ENCODE data around the gene WDR82. TPM values are rescaled to one million over a fixed set of nuclear protein-coding genes. Genes with fewer than 3 reads are reported as not detected.

The WDR82 gene
- total and polyA plus RNA-seq, 10 of the 15 experiments (the other 5 are each of a cell fraction or from before 2014, with no cell fraction given): 10.1 to 82.4 (median 48.7) TPM

DNA sequence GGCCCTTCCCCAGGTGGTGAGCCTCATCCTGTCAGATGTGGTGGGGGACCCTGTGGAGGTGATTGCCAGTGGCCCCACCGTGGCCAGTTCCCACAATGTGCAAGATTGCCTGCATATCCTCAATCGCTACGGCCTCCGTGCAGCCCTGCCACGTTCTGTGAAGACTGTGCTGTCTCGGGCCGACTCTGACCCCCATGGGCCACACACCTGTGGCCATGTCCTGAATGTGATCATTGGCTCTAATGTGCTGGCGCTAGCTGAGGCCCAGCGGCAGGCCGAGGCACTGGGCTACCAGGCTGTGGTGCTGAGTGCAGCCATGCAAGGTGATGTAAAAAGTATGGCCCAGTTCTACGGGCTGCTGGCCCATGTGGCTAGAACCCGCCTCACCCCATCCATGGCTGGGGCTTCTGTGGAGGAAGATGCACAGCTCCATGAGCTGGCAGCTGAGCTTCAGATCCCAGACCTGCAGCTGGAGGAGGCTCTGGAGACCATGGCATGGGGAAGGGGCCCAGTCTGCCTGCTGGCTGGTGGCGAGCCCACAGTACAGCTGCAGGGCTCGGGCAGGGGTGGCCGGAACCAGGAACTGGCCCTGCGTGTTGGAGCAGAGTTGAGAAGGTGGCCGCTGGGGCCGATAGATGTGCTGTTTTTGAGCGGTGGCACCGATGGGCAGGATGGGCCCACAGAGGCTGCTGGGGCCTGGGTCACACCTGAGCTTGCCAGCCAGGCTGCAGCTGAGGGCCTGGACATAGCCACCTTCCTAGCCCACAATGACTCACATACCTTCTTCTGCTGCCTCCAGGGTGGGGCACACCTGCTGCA is 14.0 kb upstream of the WDR82 start:
- no peak overlapping the region for H3K9ac ChIP-seq (ENCODE audit: control insufficient read depth, insufficient read depth, low read length)
- H3K36me3 ChIP-seq (ENCODE audit: control insufficient read depth in 2 of 2, insufficient read depth in 2 of 2, low read length in 1 of 2): peaks cover 3 to 6% of the 10 kb centered on the region in 2 experiments; a peak in 3 of 4 replicates
- in situ Hi-C loops (cut with MboI) (loop anchor here (5.0 kb wide), 1 partner anchor 50 kb away; no protein-coding TSS in a partner anchor), intact Hi-C loops (cut with micrococcal nuclease; ENCODE audit: unreplicated experiment) (loop anchor here (5.0 kb wide), 1 partner anchor 155 kb away; the partner anchor contains the start of gene SEMA3G)
- 90% methylated on average over 20 of the region's 20 CpGs for WGBS (ENCODE audit: insufficient coverage, insufficient replicate concordance, low lambda C conversion rate, missing lambda C conversion rate)
- no peaks in the 10 kb centered on the region for H4K20me1 ChIP-seq (ENCODE audit: control insufficient read depth, insufficient read depth)
- no peaks in the 10 kb centered on the region for H3K9me3 ChIP-seq (replicated peaks; ENCODE audit: control insufficient read depth, insufficient read depth, low read length)
- no peak overlapping the region for H3K4me2 ChIP-seq (ENCODE audit: control insufficient read depth, insufficient read depth)
- H2AFZ ChIP-seq (ENCODE audit: control insufficient read depth, low read depth, low read length): no peak overlapping the region
- CTCF ChIA-PET: interaction anchor here (0.8 to 19.0 kb wide), 14 partner anchors 8 to 288 kb away, joined by 3 to 451 read pairs (median 4); no protein-coding TSS in a partner anchor
- no peaks in the 10 kb centered on the region for H3K27me3 ChIP-seq (replicated peaks in 1 of 2; ENCODE audit: control insufficient read depth in 2 of 2, insufficient read depth in 2 of 2, low read length in 1 of 2)
- TF ChIP-seq PAX8 (IDR thresholded peaks at IDR 0.05) (no peak), POLR2A (IDR thresholded peaks at IDR 0.05; ENCODE audit: low read depth, low read length) (0 out of 2 replicates have a peak, but pooled peaks have one; percentile 2)
- TF ChIP-seq, protein P1, sequence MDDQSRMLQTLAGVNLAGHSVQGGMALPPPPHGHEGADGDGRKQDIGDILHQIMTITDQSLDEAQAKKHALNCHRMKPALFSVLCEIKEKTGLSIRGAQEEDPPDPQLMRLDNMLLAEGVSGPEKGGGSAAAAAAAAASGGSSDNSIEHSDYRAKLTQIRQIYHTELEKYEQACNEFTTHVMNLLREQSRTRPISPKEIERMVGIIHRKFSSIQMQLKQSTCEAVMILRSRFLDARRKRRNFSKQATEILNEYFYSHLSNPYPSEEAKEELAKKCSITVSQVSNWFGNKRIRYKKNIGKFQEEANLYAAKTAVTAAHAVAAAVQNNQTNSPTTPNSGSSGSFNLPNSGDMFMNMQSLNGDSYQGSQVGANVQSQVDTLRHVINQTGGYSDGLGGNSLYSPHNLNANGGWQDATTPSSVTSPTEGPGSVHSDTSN (IDR thresholded peaks at IDR 0.05; ENCODE audit: insufficient replicate concordance, low read depth, low read length): no peak
- no peak for DNase-seq (ENCODE audit: low read depth, low spot score)
- no peak for FAIRE-seq
- peaks cover 11% of the 10 kb centered on the region for H3K4me1 ChIP-seq (ENCODE audit: control insufficient read depth, insufficient read depth, low read length)
- SMC1A ChIA-PET (ENCODE audit: uncharacterized antibody, unreplicated experiment): interaction anchor here (0.6 to 6.1 kb wide), 5 partner anchors 16 to 779 kb away, joined by 3 to 159 read pairs (median 3); no protein-coding TSS in a partner anchor
- H3K79me2 ChIP-seq (ENCODE audit: control insufficient read depth, insufficient read depth, low read length): peaks cover 10% of the 10 kb centered on the region
- H3K4me3 ChIP-seq: no peak overlapping the region
- ATAC-seq: no peak
- RAD21 ChIA-PET (ENCODE audit: unreplicated experiment): interaction anchor here (1.1 to 7.5 kb wide), 6 partner anchors 19 to 153 kb away, joined by 3 to 131 read pairs (median 4); partner anchors contain the start of gene SEMA3G
- H3K27ac ChIP-seq (ENCODE audit: control insufficient read depth, insufficient read depth): no peak overlapping the region
- no TSS peak for BruUV-seq (replicated peaks)
- POLR2A ChIA-PET: interaction anchor here (0.9 kb wide), 1 partner anchor 42 kb away, joined by 5 read pairs; no protein-coding TSS in a partner anchor
